B cell (primary cell): ENCODE data around the gene ALDOB. TPM values are rescaled to one million over a fixed set of nuclear protein-coding genes. Genes with fewer than 3 reads are reported as not detected.

Experiments used
- ATAC-seq: fragments of 200-7000 bp; cut with Tn5 transposase; one replicate; pipeline ENCODE4 v1.10.0; 2021; ENCODE audit warnings: low read depth, mild to moderate bottlenecking, moderate number of reproducible peaks, moderate library complexity
- CTCF ChIA-PET: fragments of 350-600 bp; sonication (Branson Sonifier 250); formaldehyde crosslinking; loops from one replicate; lab custom pipeline; 2021; ENCODE audit warnings: antibody characterized with exemption, inconsistent platforms; lab: Charles Lee
- POLR2A ChIA-PET: fragments of 350-600 bp; sonication (Branson Sonifier 250); formaldehyde crosslinking; loops from one replicate; lab custom pipeline; 2021; ENCODE audit warnings: antibody characterized with exemption; lab: Charles Lee
- DNase-seq: peaks from one replicate; pipeline ENCODE4 v3.0.0; 2013
- H2AFZ ChIP-seq: 2 replicates; pipeline ENCODE4 v1.6.1; 2012; ENCODE audit warnings: mild to moderate bottlenecking, low read depth, low read length; ENCODE audit not compliant: insufficient read depth, poor library complexity, severe bottlenecking
- H3K27ac ChIP-seq, 2 donors: 1 replicate in 1 of 2; 2 replicates in 1 of 2; pipeline ENCODE4 v1.5.1; 2012 to 2013; ENCODE audit warnings: low read length in 2 of 2, mild to moderate bottlenecking in 2 of 2, moderate library complexity in 1 of 2
- H3K27me3 ChIP-seq, 4 experiments: fragments of 200-600 bp in 1 of 4; sonication (generic) in 1 of 4; replicated peaks in 1 of 4; 1 replicate in 2 of 4; 2 replicates in 2 of 4; pipeline versions ENCODE4 v1.6.1 to v1.7.0; 2013 to 2016; ENCODE audit warnings: low read length in 3 of 4, mild to moderate bottlenecking in 2 of 4, mixed read lengths in 1 of 4, moderate library complexity in 1 of 4; ENCODE audit not compliant: insufficient read depth in 4 of 4, control insufficient read depth in 3 of 4; ENCODE audit errors: control extremely low read depth in 1 of 4
- H3K36me3 ChIP-seq, 2 experiments: replicated peaks in 1 of 2; 1 replicate in 1 of 2; 2 replicates in 1 of 2; pipeline versions ENCODE4 v1.6.1 to v1.7.1; 2013; ENCODE audit warnings: low read length in 1 of 2; ENCODE audit not compliant: insufficient read depth in 2 of 2, control insufficient read depth in 1 of 2; ENCODE audit errors: control extremely low read depth in 1 of 2, extremely low read depth in 1 of 2
- H3K4me1 ChIP-seq, 2 donors: fragments of 200-600 bp in 1 of 2; sonication (generic) in 1 of 2; 1 replicate in 1 of 2; 2 replicates in 1 of 2; pipeline versions ENCODE4 v1.5.1 to v1.6.1; 2013 to 2017; ENCODE audit warnings: low read length in 2 of 2; ENCODE audit not compliant: control insufficient read depth in 2 of 2, insufficient read depth in 2 of 2
- H3K4me2 ChIP-seq: replicated peaks from 2 replicates; pipeline ENCODE3; 2012; ENCODE audit warnings: mild to moderate bottlenecking, low read depth, low read length; ENCODE audit not compliant: poor library complexity, severe bottlenecking
- H3K4me3 ChIP-seq, 5 experiments: fragments of 200-600 bp in 1 of 5; sonication (generic) in 1 of 5; 1 replicate in 3 of 5; 2 replicates in 2 of 5; pipeline versions ENCODE4 v1.5.1 to v1.7.0; 2011 to 2016; ENCODE audit warnings: low read length in 4 of 5, mild to moderate bottlenecking in 4 of 5, low read depth in 2 of 5, control low read depth in 1 of 5, moderate library complexity in 1 of 5; ENCODE audit not compliant: insufficient read depth in 1 of 5; ENCODE audit errors: control extremely low read depth in 1 of 5, extremely low read depth in 1 of 5
- H3K79me2 ChIP-seq: fragments of 200-600 bp; sonication (generic); one replicate; pipeline ENCODE4 v1.6.0; 2016; ENCODE audit warnings: low read length; ENCODE audit not compliant: control insufficient read depth, insufficient read depth
- H3K9ac ChIP-seq: fragments of 200-600 bp; sonication (generic); 2 replicates; pipeline ENCODE4 v1.6.1; 2017; ENCODE audit warnings: mild to moderate bottlenecking, low read length, moderate library complexity
- H3K9me3 ChIP-seq, 3 donors: one replicate each; pipeline versions ENCODE4 v1.6.1 to v1.7.1; 2013; ENCODE audit warnings: low read length in 2 of 3; ENCODE audit not compliant: control insufficient read depth in 2 of 3, insufficient read depth in 1 of 3; ENCODE audit errors: control extremely low read depth in 1 of 3
- H4K20me1 ChIP-seq: 2 replicates; pipeline ENCODE4 v1.6.0; 2012; ENCODE audit warnings: mild to moderate bottlenecking, low read length; ENCODE audit not compliant: insufficient read depth, control insufficient read depth, poor library complexity, severe bottlenecking
- H3K27ac Mint-ChIP-seq: one replicate; pipeline ENCODE4 v1.8.0; 2021; ENCODE audit warnings: mixed read lengths
- H3K27me3 Mint-ChIP-seq: one replicate; pipeline ENCODE4 v1.8.0; 2021; ENCODE audit warnings: mixed read lengths
- H3K4me1 Mint-ChIP-seq: one replicate; pipeline ENCODE4 v1.8.0; 2021; ENCODE audit warnings: mixed read lengths
- H3K4me3 Mint-ChIP-seq: one replicate; pipeline ENCODE4 v1.8.0; 2021; ENCODE audit warnings: mixed read lengths
- H3K9me3 Mint-ChIP-seq: one replicate; pipeline ENCODE4 v1.8.0; 2022; ENCODE audit warnings: mixed read lengths; ENCODE audit not compliant: insufficient read depth
- CTCF ChIP-seq: fragments of 200-600 bp; IDR thresholded peaks from one replicate; pipeline ENCODE4 v1.8.0; 2022; ENCODE audit warnings: antibody characterized with exemption, mild to moderate bottlenecking
- EZH2 ChIP-seq: IDR thresholded peaks from 2 replicates; pipeline ENCODE4 v1.6.1; 2012; ENCODE audit warnings: borderline replicate concordance, low read depth, mild to moderate bottlenecking, moderate library complexity, low read length; ENCODE audit not compliant: insufficient read depth, poor library complexity, severe bottlenecking
- WGBS: methylation state at CpG from one replicate; pipeline ENCODE4 v1.1.5; 2013; ENCODE audit warnings: missing lambda C conversion rate; ENCODE audit not compliant: insufficient coverage; 5-methylcytosine and 5-hydroxymethylcytosine counted together
- intact Hi-C: fragments of 100-400 bp; cut with micrococcal nuclease; formaldehyde crosslinking; loops from one replicate; pipeline ENCODE4 v1.10.0; 2022
- polyA plus RNA-seq: library from polyadenylated mRNA; depleted of rRNA; stranded (reverse); fragments of >200 nt; gene quantifications from 2 replicates; pipeline ENCODE4 v1.2.3, GENCODE V29; 2012
- total RNA-seq, 2 donors: library from RNA; stranded (reverse); fragments of 120-200 nt in 1 of 2; gene quantifications; 1 replicate in 1 of 2; 2 replicates in 1 of 2; pipeline versions ENCODE4 v1.2.3 to v1.2.4, GENCODE V29; 2013 to 2022

Gene ALDOB
- total and polyA plus RNA-seq, 2 donors (not counting 1 experiment from before 2014, with no cell fraction given) = not detected

- Histone ChIP-seq H3K9me3 (peaks cover 0 to 2% (median 0%) of the 10 kb centered on the region in 3 donors), H3K36me3 (peaks cover 11 to 38% of the 10 kb centered on the region in 2 experiments), H3K4me2 (peak overlapping the region; percentile 89), H3K79me2 (peaks cover 83% of the 10 kb centered on the region), H3K4me3 (peak overlapping the region; percentile 68 to 96 (median 72)), H2AFZ (peak overlapping the region; percentile 96), H3K27me3 (no peaks in the 10 kb centered on the region), H3K4me1 (peaks cover 20 to 21% of the 10 kb centered on the region in 2 donors), H3K27ac (peak overlapping the region; percentile 77 to 97), H4K20me1 (no peaks in the 10 kb centered on the region), H3K9ac (peak overlapping the region; percentile 99)
- no peak for DNase-seq
- POLR2A ChIA-PET = interaction anchor here (1.2 kb wide), 1 partner anchor 9 kb away, joined by 3 read pairs; no protein-coding TSS in a partner anchor
- H3K4me1 Mint-ChIP-seq = peaks cover 73% of the 10 kb centered on the region
- CTCF ChIA-PET = interaction anchor here (0.9 to 2.3 kb wide), 5 partner anchors 11 to 134 kb away, joined by 4 to 10 read pairs (median 4); partner anchors contain the start of gene RNF20
- no peaks in the 10 kb centered on the region for H3K27me3 Mint-ChIP-seq
- TF ChIP-seq CTCF (no peak), EZH2 (no peak)
- peaks cover 8% of the 10 kb centered on the region for H3K9me3 Mint-ChIP-seq
- H3K27ac Mint-ChIP-seq = peak overlapping the region; percentile 99
- H3K4me3 Mint-ChIP-seq = peak overlapping the region; percentile 100
- intact Hi-C loops = loop anchor here (1.0 to 5.0 kb wide), 3 partner anchors 48 to 1302 kb away; partner anchors contain the start of genes ERP44, INVS and RNF20
- ATAC-seq = no peak
- 0% methylated on average over 20 of the region's 28 CpGs for WGBS
Measured at GRCh38 chr9:101398930-101399642, 36.5 kb downstream of the ALDOB start.
